Measurements from ENCODE around the gene TRPV5.

TRPV5 gene

GRCh38 chr7:142932386-142933091 lies 1.0 kb downstream of the TRPV5 start:
- no peak overlapping the region for H3K4me3 ChIP-seq (ENCODE audit: low read length)
- TF ChIP-seq, protein P1, sequence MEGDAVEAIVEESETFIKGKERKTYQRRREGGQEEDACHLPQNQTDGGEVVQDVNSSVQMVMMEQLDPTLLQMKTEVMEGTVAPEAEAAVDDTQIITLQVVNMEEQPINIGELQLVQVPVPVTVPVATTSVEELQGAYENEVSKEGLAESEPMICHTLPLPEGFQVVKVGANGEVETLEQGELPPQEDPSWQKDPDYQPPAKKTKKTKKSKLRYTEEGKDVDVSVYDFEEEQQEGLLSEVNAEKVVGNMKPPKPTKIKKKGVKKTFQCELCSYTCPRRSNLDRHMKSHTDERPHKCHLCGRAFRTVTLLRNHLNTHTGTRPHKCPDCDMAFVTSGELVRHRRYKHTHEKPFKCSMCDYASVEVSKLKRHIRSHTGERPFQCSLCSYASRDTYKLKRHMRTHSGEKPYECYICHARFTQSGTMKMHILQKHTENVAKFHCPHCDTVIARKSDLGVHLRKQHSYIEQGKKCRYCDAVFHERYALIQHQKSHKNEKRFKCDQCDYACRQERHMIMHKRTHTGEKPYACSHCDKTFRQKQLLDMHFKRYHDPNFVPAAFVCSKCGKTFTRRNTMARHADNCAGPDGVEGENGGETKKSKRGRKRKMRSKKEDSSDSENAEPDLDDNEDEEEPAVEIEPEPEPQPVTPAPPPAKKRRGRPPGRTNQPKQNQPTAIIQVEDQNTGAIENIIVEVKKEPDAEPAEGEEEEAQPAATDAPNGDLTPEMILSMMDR (conservative IDR thresholded peaks at IDR 0.05; ENCODE audit: low read length): no peak
- no peak for DNase-seq (ENCODE audit: low read depth)

- no peak for DNase-seq (ENCODE audit: low read depth)
- H3K4me3 ChIP-seq (ENCODE audit: low read length): no peak overlapping the region
- TF ChIP-seq, protein P1 (conservative IDR thresholded peaks at IDR 0.05; ENCODE audit: low read length): no peak
Observed at GRCh38 chr7:142930126-142930730, 3.3 kb downstream of the TRPV5 start.

- no peak overlapping the region for H3K4me3 ChIP-seq (ENCODE audit: low read length)
- no peak for DNase-seq (ENCODE audit: low read depth)
- TF ChIP-seq, protein P1 (conservative IDR thresholded peaks at IDR 0.05; ENCODE audit: low read length): no peak
Observed at GRCh38 chr7:142927949-142928348, 5.6 kb downstream of the TRPV5 start.

- no peak for DNase-seq (ENCODE audit: low read depth)
- no peak overlapping the region for H3K4me3 ChIP-seq (ENCODE audit: low read length)
- TF ChIP-seq, protein P1 (conservative IDR thresholded peaks at IDR 0.05; ENCODE audit: low read length): no peak
Observed at GRCh38 chr7:142927085-142927745, 6.3 kb downstream of the TRPV5 start.

GRCh38 chr7:142925413-142925812 lies 8.1 kb downstream of the TRPV5 start:
- no peak for DNase-seq (ENCODE audit: low read depth)
- TF ChIP-seq, protein P1 (conservative IDR thresholded peaks at IDR 0.05; ENCODE audit: low read length): no peak
- no peak overlapping the region for H3K4me3 ChIP-seq (ENCODE audit: low read length)

GRCh38 chr7:142923391-142923790 lies 10.2 kb downstream of the TRPV5 start:
- TF ChIP-seq, protein P1 (conservative IDR thresholded peaks at IDR 0.05; ENCODE audit: low read length): no peak
- DNase-seq (ENCODE audit: low read depth): no peak

More at GRCh38 chr7:142923391-142923790, 10.2 kb downstream of the TRPV5 start:
- no peak overlapping the region for H3K4me3 ChIP-seq (ENCODE audit: low read length)
